Kidney glomerular epithelial cell (primary cell): Measurements from ENCODE around the gene CORO7.
A peak's percentile ranks its signal among the peaks of the same experiment; 100 is the strongest.

Source experiments
- DNase-seq: peaks from one replicate; lab custom pipeline; 2025; lab: John Stamatoyannopoulos, UW

Gene CORO7

DNA sequence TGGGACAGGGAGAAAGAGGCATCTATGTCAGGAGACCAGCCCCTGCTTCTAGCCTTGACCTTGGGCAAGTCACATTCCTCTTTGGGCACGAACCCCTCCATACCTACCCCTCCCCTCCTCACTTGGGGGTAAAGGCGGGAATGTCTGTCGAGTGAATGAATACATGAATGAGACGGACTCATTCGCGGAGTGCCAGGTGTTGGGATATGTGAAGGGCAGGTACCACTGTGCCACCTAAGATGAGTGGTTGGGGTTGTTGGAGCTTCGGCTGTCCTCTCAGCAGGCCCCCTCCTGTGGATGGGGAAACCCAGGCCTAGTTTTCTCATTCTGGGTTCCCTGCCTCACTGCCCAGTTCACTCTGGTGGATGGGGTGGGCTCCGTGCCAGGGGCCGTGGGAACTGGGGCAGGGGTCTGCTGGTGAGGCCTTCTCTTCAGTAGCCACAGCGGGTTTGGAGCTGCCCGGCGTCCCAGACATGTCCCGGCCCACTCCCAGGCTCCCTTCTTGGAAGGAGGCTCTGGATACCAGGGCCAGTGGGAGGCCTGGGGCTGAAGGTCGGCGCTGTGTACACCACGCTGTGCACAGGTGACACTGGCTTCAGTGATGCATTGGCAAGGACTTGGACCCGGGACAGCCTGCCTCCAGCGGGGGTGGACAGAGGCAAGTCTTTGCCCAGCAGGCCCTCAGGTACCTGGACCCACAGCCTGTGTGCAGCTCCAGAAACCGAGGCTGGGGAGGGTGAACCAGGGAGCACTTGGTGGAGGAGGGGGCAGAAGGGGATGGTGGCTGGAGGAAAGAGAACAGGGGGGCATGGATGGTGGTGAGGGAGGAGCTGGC, 94.9 kb downstream of the CORO7 start:
- no peak for DNase-seq

DNA sequence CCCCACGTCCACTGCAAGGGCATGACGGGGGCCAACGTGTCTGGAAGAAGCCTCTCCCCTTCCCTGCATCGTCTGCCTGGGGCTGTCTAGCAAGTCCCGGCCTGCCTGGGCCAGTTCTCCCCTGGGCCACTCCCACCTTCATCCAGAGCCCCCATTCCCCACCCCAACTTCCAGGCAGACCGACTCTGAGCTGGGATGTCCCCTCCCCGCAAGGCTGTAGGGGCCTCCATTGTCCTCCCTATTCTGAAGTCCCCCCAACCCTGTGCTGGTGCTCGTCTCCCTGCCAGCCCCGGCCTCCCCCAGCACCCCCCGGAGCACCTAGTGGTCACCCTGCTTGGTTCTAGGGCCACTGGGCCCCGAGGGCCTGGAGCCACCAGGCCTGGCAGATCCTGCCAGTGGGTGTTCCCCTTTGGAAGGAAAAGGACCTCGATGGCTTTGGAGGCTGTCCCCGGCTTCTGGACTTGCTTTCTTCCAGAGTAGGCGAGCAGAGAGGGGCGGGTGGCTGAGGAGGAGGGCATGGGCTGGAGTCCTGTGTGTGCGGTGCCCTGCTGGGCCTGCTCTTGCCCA, 95.7 kb downstream of the CORO7 start:
- DNase-seq, result no peak

- DNase-seq, result no peak
Measured at GRCh38 chr16:4319454-4320421, 96.7 kb downstream of the CORO7 start.

DNA sequence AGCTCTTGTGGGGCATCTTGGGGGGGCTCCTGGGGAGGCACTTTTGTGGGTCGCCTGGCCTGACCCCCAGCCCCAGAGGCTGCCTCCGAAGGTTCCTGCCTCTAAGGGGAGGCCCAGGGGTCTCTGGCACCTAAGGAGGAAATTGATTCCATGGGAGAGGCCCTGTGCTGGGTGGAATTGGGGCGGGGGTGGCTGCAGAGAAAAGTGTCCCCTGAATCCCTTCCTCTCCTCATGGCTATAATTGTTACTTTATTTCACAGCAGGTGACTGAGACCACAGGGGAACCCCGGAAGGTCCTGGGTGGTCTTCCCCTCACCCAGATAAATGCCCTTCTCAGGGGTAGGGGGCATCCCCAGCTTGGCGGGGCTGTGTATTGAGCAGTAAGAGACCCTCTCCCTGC, 97.4 kb downstream of the CORO7 start:
- no peak for DNase-seq

DNA sequence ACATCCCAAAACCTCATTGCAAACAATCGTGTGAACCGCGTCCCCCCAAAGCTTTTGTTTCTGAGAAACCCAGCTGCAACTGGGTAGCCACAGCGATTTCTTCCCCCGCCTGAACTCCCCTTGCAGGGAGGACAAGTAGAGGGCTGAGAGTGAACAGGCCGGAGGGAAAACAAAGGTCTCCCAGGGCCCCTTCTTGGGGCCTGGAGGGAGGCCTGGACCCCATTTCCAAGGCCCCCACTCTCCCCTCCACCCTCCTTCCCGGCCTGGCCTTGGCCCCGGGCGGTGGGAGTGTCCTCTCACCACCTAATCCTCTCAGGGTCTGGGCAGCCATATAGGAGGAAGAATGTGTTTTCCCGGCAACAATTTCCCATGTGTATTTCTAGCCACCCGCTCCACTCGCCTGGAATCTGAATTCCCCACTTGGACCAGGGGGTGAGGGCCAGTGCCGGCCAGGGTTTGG, 97.9 kb downstream of the CORO7 start:
- DNase-seq, result no peak

DNA sequence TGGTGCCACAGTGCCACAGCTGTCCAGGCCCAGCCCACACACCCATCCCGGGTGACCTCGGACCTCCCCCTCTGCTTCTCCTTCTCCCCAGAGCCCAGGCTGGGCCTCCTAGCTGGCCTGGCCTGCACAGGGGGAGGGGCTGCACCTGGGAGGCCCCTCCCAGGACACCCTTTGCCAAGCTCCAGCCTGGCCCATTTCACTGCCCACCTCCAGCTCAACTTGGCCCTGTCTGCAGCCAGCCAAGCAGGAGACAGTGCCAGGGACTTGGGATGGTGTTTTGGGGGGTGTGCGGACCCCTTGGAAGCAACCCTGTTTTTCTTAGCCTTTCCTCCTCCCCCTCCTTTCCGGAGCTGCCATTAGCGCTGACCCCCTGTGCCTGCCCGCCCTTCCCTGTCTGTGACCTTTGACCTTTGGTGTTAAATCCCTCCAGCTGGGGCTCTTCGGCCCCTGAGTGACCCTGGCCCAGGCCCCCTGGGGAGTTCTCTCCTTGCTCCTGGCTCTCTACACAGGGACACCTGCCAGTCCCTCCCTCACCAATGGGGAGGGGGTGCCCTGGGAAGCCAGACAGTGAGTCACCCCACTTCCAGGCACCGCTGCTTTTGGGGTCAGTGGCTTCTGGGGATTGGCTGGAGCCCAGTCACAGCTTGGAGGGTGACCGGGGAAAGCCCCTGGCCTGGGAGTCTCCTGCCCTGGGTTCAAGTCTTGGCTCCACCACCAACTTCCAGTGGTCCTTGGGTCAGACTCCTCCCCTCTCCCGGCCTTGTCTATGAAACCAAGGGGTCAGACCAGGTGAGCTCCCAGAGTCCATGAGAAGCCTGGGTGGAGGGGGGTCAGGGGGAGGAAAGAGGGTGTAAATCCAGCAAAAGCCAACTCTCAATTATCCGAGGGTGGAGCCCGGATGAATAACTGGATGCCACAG, 98.6 kb downstream of the CORO7 start:
- peak; percentile 61 for DNase-seq

- DNase-seq, result peak; percentile 32
Measured at GRCh38 chr16:4316864-4317531, 99.4 kb downstream of the CORO7 start.

- no peak for DNase-seq
Measured at GRCh38 chr16:4316108-4316863, 100.1 kb downstream of the CORO7 start.

DNA sequence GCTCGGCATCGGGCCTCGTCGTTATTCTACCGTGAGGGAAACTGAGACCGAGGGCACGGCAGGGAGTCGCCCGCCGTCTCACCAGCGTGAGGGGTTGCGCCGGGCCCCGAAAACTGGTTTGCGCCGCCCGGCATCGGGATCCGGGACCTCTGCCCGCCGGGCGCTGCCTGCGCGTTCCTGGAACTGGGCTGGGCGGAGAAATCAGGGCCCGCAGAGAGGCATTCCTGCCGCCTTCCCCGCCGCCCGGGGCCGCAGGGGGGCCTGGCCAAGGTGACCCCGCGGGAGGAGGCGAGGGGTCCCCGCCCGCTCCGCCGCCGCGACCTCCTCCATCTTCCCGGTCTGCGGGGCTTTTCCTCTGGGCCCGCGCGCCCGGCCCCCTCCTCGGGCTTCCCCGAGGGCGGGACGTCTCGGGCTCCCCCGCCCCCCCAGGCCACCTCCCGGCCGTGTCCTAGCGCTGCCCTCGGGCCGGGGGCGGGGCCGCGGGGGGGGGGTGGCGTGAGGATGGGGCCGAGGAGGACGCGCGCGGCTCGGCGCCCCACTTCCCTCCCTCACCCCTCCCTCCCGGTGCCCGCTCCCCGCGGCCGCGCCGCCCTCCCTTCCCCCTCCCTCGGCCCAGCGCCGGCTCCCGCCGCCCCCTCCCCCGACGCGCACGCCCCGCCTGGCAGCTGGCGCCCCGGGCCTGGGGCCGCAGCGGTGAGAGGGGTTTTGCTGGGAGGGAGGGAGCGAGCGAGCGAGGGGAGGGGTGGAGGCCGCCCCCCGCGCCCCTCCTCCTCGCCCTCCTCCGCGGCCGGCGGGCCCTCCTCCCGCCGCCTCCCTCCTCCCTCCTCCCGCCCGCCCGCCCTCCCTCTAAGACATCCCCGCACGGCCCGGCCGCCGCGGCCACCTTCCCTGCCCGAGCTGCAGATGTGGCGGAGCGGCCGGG, 100.9 kb downstream of the CORO7 start, which contains the start of gene GLIS2:
TSS of gene GLIS2 (plus strand) at position 882 of the 922 bp plus-strand sequence. CDS start 16,214 bp downstream, outside the sequence.
- DNase-seq, result peak; percentile 22

GRCh38 chr16:4314532-4315185, 101.7 kb downstream of the CORO7 start:
- peak; percentile 26 for DNase-seq

DNA sequence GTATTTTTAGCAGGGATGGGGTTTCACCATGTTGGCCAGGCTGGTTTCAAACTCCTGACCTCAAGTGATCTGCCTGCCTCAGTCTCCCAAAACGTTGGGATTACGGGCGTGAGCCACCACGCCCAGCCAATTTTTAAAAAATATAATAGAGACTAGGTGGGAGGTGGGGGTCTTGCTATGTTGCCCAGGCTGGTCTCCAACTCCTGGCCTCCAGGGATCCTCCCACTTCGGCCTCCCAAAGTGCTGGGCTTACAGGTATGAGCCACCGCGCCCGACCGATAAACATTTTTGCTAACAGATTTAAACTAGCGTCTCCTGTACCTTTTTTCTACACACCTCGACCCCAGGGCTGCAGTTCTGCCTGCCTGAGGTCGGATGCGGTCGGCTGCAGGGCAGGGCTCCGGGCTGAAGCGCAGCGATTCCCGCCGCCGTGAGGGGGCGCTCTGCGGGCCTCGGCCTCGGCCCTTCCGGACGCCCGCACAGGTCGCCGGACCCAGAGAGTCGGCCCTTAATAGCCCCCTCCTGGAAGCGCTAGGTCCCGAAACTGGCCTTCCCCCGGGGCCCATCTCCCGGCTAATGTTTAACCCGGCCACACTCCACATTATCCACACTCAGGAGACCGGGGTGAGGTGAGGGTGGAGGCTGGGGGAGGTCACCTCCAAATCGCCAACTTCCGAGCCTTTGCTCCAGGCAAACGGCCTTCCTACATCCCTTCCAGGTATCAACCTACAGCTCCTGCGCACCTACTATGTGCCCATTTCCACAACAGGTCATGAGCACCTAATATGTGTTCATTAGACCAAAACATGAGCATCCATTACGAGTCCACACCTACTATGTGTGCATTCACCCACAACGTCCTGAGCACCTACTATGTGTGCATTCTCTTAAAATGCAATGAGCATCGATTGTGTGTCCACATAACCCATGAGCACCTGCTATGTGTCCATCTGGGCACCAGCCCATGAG, 102.5 kb downstream of the CORO7 start:
- peak; percentile 51 for DNase-seq

DNA sequence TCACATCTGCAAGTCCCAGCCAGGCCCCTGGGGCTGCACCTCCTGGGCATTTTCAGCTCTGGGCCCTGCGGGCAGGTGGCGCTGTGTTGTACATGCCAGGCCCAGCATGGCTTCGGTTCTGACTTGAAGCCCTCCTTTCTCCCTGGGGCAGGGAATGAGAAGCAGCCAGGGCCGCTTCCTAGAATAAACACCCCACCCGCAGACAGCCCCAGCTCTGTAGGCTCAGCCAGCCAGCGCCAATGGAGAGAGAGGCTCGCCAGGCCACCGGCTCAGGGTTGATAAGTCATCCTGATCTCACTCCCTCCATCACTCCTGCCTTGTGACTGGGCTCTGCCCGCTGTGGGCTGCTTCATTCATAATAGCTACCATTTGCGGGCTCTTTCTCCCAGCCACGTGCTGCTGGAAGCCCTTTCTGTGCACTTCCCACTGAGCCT, 106.5 kb downstream of the CORO7 start:
- DNase-seq, result peak; percentile 52

GRCh38 chr16:4309102-4309832, 107.1 kb downstream of the CORO7 start:
- DNase-seq, result no peak

GRCh38 chr16:4307215-4308037, 109.0 kb downstream of the CORO7 start:
- peak; percentile 91 for DNase-seq

DNA sequence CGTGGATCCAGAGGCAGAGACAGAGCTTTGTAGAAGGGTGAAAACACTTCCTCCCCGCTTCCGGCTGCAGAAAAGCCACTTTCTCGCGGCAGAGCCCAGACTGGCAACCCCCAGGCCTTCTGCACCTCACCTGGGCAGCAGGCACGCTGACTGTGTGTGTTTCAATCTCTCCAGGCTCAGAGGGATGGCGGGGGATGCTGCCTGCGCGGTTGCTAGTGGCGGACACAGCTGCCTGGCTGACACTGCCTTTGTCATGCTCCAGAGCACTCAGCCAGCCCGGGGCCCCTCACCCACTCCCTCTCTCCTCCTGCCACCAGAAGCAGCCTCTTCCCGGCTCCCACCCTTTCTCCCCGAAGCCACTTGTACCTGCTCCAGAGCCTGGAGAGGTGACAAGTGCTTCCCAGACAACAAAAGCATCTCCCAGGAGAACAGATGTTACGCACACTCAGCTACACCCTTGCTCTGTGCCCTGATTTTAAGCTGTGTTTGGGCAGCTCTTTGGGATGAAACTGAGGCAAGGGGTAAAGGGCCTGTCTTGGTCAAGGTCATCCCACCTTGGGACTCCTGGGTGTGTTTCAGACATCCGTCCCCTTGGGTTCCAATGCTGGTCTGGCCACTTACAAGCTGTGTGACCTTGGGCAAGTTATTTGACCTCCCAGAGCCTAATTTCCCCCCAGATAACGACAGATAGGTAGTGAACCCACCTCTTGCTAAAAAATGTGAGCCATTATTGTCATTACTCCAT, 109.8 kb downstream of the CORO7 start:
- peak; percentile 10 for DNase-seq
